Stimulated activated CD8-positive, alpha-beta memory T cell treated with anti-CD3 and anti-CD28 coated beads, Interleukin-12 subunit alpha, Interleukin-12 subunit beta, amount 100 ng/mL, for 24 hours (primary cell): ENCODE data around the gene ZBTB5.
"Not testable (repeated sequence)": the region's sequence is repeated elsewhere in the genome, so short reads cannot be mapped to it uniquely, and the experiment has no call there.

Source experiments
- DNase-seq: peaks from one replicate; pipeline ENCODE4 v3.0.0-alpha.2; 2020; ENCODE audit errors: extremely low read depth

The ZBTB5 gene

DNA sequence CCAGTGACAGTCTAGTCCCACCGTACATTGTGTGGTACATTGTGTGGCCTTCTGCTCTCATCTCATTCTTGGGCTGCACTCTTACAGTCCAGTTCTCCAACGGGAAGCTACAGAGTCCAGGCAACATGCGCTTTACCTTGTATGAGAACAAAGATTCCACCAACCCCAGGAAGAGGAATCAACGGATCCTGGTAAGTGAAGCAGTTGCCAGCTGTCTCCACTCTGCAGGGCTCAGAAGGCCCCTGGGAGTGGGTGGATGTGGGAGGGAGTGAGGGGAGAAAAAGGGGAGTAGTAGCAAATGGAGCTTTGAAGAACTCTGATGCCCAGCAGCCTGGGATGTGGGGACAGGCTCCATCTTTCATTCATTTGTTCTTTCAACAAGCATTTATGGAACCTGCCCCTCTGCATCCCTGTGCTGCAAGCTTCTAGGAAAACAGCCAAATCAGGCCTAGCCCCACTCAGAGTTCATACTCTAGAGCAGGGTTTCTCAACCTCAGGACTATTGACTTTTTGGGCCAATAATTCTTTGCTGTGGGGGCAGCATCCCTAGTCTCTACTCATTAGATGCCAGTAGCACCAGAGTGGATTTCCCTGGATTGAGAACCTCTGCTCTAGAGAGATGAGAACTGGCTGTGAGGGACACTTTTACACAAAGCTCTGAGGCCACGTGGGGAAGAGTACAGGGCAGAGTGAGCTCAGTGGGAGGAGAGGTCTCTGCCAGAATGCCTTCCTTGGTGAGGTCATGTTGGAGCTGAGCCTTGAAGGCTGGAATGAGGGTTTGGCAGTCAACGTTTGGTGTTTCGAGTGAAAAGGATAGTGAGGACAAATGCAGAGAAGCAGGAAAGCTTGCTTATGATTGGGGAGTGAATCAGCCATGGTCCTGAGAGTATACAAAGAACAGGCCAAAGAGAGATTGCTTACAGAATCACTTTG, 21.6 kb upstream of the ZBTB5 start:
- no peak for DNase-seq

DNA sequence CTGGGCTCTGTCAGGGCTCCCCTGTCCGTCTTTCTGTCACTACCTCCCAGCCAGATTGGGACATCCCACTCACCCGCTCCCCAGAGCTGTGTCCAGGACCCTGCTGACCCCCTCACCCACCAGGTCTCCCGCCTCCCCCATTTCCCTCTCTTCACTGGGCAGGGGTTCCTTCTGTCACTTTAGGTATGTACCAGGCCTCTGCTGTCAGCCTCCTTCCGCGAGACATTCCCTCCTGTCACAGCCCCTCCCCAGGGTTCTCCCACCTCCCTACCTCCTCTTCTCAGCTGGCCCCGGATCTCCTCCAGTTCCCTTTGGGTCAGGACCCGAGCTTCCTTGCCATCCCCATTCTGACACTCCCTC, 21.0 kb upstream of the ZBTB5 start:
- no peak for DNase-seq

DNA sequence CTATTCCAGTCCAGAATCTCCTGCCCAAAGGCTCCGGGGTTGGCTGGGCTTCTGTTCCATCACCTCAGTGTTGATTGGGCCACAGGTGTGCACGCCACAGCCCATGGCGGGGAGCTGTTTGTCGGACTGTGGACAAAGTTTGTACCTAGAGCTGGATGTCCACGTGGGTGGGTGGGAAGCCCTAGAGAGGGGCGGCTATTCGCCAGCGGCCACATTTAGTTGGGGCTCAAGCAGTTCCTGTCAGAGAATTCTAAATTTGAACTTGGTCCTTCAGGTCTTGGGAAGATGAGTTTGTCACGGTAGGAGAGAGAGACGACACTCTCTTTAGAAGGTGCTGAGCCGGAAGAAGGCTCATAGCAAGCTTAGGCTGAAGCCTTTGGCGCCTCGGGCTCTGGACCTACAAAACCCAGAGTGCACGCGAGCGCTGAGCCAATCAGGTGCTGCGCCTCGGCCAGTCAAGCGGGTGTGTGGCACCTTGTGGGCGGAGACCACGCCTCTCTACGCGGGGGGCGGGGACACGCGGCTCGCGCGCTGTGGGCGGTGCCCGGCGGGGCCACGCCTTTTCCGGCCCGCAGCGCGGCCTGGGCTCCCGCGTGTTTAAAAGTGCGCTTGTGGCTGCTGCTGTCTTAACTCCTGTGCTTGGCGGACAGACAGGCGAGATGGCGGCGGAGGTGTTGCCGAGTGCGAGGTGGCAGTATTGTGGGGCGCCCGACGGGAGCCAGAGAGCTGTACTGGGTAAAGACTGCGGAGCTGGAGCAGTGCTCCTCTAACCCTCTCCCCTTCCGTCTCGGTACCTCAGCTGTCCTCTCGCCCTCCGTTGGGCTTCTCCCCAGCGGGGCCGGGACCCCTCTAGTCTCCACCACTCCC, 20.4 kb upstream of the ZBTB5 start, which contains the start of gene POLR1E:
Gene POLR1E (plus strand): TSS at position 560 of the 867 bp plus-strand sequence. CDS start 100 bp downstream, at position 660.
- DNase-seq = peak; percentile 89

DNA sequence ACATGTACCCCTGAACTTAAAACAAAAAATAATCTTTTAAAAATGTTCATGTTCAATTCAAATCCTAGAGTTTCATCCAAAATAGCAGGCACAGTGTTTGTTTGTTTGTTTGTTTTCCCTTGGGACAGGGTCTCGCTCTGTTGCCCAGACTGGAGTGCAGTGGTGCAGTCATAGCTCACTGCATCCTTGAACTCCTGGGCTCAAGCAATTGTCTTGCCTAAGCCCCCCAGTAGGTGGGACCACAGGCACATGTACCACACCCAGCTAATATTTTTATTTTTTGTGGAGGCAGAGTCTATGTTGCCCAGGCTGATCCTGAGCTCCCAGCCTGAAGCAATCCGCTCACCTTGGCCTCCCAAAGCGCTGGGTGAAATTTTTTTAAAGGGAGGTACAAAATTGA, 15.5 kb upstream of the ZBTB5 start:
- no peak for DNase-seq

DNA sequence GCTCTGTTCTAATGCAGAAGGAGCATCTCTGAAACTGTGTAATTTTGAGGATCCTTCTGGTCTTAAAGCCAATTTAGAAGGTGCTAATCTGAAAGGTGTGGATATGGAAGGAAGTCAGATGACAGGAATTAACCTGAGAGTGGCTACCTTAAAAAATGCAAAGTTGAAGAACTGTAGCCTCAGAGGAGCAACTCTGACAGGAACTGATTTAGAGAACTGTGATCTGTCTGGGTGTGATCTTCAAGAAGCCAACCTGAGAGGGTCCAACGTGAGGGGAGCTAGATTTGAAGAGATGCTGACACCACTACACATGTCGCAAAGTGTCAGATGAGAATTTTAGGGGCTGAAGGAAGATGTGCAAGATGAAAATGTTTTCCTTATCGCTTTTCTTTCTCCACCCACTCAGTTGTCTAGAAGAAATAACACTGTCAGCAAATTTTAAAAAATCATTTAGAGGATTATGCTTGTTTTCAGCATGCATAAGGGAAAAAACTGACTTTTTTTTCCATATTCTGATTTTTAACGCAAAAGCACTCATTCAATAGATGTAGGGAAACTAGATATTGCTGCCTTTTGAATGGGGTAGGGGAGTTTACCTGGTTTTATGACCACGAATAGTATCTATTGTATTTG, 12.9 kb upstream of the ZBTB5 start:
- DNase-seq = not testable (repeated sequence)

DNA sequence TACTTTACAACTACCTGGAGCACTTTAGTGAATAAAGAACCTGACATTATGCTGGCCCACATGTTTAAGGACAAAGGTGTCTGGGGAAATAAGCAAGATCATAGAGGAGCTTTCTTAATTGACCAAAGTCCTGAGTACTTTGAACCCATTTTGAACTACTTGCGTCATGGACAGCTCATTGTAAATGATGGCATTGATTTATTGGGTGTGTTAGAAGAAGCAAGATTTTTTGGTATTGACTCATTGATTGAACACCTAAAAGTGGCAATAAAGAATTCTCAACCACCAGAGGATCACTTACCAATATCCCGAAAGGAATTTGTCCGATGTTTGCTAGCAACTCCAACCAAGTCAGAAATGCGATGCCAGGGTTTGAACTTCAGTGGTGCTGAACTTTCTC, 12.2 kb upstream of the ZBTB5 start:
- not testable (repeated sequence) for DNase-seq

DNA sequence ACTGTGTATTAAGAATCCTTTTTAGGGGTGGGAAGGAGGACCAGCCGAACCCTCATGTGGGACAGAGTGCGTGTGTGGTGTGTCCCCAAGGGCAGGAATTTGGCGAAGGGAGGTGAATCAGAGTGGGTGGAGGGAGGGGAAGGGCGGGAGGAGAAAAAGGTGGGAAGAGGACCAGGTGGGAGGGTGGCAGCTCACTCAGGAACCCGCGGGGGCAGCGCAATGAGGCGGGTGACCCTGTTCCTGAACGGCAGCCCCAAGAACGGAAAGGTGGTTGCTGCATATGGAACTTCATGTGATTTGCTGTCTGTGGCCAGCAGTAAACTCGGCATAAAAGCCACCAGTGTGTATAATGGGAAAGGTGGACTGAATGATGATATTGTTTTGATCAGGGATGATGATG, 11.7 kb upstream of the ZBTB5 start:
- DNase-seq = no peak

DNA sequence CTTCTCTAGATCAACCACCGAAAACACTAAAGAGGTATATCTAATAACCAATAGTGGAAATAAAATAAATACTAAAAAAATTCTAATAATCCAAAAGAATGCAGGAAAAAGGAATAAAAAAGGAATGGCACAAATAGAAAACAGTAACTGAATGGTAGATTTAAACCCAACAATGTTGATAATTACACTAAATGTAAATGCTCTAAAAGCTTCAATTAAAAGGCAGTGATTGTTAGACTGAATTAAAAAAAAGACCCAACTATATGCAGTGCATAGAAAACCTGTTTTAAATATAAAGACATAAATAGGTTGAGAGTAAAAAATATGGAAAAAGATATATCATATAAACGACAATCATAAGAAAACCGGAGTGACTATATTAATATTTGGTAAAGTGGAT, 9.2 kb upstream of the ZBTB5 start:
- no peak for DNase-seq

DNA sequence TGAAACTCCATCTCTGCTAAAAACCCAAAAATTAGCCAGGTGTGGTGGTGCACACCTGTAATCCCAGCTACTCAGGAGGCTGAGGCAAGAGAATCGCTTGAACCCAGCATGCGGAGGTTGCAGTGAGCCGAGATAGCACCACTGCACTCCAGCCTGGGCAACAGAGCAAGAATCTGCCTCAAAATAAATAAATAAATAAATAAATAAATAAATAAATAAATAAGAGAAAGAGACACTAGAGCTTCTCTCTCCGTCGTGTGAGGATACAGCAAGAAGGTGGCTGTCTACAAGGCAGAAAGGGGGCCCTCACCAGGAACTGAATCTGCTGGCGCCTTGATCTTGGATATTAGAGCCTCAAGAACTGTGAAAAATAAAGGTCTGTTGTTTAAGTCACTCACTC, 8.7 kb upstream of the ZBTB5 start:
- not testable (repeated sequence) for DNase-seq

DNA sequence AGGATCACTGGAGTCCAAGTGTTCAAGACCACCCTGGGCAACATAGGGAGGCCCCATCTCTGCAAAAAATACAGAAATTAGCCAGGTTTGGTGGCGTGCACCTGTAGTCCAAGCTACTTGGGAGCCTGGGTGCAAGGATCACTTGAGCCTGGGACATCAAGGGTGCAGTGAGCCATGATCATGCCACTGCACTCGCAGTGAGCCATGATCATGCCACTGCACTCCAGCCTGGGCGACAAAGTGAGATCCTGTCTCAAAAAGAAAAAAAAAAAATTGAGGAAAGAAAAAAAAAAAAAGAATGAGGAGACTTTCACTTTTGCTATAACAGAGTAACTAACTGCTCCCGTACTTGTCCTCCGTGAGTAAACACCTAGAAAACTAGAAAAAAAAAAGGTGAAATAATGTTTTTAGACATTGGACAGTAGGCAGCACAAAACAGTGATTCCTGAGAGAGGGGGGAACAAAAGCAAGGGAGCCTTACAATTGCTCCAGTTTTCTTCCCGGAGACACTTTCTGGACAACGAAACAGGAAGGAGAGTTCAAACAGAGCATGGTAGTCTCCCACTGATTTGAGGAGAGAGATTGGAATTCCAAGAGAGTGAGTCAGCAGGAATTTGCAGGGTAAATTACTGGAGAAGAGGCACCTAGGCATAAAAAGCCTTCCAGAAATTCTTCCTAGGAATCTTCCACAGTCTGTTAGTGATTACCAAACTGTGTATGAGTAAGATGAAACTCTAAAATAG, 6.9 kb upstream of the ZBTB5 start:
- DNase-seq = no peak

DNA sequence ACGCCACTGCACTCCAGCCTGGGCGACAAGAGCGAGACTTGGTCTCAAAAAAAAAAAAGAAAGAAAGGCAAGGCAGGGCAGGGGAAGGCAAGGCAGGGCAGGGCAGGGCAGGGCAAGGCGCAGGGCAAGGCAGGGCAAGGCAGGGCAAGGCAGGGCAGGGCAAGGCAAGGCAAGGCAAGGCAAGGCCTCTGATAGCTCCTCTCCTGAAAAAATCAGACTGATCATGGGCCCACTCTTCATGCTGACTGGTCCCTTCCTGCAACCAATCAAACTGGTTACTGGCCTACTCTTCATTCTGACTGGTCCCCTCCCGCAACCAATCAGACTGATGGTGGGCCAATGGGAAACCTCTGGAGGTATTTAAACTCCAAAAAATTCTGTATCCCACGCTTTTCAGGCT, 3.4 kb upstream of the ZBTB5 start:
- no peak for DNase-seq

DNA sequence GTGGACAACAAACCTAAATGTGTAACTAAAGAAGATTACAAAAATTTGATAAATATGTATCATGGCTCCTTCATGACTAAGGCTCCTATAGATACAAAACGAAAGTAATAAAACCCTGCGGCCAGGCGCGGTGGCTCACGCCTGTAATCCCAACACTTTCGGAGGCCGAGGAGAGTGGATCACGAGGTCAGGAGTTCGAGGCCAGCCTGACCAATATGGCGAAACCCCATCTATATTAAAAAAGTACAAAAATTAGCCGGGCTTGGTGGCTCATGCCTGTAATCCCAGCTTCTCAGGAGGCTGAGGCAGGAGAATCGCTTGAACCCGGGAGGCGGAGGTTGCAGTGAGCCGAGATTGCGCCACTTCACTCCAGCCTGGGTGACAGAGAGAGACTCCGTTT, 2.3 kb upstream of the ZBTB5 start:
- DNase-seq = not testable (repeated sequence)

DNA sequence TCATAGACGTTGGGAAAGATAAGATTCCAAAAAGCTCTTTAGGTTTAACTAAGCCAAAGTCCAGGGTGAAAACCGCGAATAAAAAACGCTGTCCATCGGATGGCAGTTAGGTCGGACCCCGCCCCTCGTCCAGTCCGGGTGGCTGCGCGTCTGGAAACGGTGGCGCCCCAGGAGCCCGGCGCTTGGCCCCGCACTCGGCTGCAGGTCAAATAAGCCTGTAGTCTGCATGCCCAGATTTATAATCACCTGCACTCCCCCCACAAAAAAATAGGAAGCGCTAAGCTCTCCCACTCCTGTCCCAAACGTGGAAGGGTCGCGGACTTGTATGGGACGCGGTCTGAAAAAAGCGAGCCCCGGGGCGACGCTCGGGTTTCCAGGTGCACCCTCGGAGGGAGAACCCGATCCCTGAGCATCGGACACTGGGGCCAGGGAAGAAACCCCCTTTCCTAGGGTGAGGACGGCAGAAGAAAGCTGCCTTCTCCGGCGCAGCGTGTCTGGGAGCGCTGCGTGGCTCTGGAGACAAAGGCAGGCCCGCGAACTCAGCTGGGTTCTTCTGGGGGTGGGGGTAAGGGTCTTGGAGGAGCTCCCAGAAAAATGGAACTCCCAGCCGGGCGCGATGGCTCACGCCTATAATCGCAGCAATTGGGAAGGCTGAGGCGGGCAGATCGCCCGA, 923 bp upstream of the ZBTB5 start:
- DNase-seq = no peak

DNA sequence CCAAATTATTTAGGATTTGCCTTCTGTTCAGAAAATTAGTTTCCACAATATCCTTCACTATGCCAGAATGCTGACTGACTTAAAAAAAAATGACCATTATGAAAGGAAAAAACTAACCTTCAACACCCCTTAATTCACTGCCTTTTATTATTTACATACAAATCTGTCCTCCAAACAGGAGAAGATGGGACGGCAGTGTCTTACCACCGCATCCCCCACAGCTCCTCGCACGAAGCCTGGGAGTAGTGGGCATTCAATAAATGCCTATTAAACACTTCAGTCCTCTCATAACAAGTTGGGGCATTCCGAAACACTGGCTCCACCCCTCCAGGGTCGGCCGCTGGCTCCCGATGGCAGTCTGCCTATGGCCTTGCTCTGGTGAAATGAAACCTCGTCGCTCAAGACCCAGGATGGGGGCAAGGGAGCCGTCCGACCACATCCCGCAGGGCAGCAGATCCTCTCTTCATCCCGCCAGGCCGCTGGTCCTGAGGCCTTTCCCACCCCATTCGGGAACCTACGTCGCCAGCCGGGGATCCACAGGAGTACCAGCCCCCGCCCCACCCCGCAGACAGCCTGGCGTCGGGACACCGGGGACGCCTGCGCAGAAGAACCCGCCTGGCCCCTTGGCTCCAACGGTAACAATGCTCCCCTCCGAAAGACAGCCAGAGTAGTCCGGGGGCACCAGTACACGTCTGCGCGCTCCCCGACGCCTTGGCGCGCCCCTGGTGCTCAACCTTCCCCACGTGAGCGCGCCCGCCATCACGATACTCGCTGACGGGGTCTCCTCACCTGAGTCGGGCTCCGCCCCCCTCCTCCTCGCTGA, 613 bp downstream of the ZBTB5 start:
- DNase-seq = no peak

DNA sequence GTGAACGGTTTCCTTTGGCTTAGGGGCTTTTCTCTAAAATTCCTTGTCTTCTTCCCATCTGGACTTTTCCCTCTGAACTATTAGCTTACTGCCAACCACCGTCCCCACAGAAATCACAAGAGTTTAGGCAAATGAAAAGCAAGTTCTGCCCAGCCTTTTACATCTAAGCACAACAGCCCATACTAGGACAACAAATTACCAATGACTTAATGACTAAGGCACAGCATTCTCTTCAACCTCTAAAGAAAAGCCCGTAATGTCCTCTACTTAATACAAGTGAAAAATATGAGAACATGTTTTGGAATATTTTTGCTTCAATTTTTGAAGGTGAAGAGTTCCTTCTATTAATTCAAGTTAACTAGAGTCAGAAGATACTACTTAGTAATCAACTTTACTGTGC, 1.2 kb downstream of the ZBTB5 start:
- DNase-seq = no peak

DNA sequence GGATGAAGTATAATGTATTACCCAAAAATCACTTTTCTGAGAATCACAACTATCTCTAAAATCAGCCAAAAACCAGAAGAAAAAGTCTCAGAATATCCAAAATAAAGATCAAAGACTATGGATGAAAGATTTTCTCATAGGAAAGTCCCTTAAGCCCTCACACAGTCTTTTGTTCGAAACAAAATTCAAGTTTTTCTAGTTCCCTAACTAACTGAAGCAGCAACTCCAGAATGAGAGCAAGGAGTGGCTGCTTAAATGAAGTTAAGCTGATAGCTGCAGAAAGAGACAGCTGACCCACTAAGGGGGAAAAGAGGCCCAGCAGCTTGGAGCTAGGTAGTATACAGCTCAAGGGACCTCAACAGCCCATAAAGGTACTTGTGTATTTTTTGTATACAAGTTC, 8.4 kb downstream of the ZBTB5 start:
- DNase-seq = no peak

DNA sequence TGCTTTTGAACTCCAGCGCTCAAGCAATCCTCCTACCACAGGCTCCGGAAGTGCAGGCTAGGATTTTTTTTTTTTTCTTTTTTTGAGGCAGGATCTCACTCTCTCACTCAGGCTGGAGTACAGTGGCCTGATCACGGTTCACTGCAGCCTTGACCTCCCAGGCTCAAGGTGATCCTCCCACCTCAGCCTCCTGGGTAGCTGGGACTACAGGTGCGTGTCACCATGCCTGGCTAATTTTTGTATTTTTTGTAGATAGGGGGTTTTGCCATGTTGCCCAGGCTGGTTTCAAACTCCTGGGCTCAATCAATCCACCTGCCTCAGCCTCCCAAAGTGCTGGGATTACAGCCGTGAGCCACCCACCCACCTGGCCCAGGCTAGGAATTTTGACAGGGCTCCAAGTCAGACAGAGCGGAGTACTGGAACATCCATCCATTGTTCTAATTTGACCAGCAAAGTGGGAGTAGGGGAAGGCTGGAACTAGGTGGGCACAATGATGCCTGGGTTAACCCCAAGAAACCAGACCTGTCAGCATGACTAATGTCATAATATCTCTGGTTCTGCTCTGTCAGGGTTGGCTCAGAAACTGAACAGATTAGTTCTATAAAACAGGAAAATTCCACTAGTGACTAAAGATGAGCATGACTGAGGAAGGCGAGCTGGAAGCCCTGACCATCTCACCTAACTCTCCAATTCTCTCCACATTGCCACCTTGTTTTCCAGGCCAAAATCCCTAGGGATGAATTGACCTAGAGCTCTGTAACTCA, 9.2 kb downstream of the ZBTB5 start:
- DNase-seq = no peak

DNA sequence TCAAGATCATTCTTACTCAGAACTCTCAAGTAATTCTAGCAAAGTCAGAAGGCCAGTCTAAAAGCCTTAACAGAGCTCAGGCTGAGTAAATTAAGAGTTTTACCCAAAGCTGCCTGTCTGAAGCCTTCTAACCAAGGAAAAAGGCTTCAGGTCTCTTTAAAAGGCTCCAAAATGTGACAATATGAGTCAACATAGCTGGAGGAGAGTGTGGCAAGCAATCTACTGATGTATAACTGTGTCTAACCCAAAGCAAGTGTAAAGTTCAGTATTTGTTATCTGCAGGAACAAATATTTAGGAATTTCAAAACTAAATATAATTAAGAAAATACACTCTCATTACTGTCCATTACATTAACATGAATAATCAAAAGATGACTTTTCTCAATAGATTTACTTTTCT, 11.0 kb downstream of the ZBTB5 start:
- DNase-seq = no peak

DNA sequence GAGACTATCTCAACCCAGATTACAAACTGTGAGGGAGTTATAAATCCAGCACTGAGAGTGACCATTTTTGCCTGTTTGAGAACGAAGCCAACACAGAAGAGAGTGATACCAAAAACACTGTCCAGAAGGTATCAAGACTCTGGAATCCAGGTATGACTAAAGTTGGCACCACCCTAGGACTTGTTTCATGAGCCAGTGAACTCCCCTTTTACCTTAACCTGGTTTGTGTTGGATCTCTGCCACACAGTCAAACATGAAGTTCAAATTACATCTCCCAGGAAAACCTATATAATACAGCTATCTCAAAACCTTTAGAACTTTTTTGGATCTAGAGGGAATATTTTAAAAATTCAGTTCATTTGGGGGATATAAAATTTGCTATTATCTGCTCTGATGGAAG, 11.4 kb downstream of the ZBTB5 start:
- DNase-seq = no peak
